HG02623 (cell line): ENCODE measurements around the gene COMMD4.
"Not testable (repeated sequence)": the region's sequence is repeated elsewhere in the genome, so short reads cannot be mapped to it uniquely, and the experiment has no call there.

Experiments used
- ATAC-seq: cut with Tn5 transposase; IDR thresholded peaks from one replicate; pipeline ENCODE4 v1.9.1; 2021; ENCODE audit warnings: moderate library complexity; ENCODE audit not compliant: unreplicated experiment

COMMD4 gene

GRCh38 chr15:75335705-75336355, at the start of gene COMMD4:
Gene COMMD4, plus strand, starts transcription at chr15:75336063. Its CDS starts 27 bp downstream, at chr15:75336090.
- peak; percentile 64 for ATAC-seq

- ATAC-seq = not testable (repeated sequence)
Measured at GRCh38 chr15:75293660-75294059, 42.2 kb upstream of the COMMD4 start.

GRCh38 chr15:75298541-75299310, 37.1 kb upstream of the COMMD4 start:
- ATAC-seq = not testable (repeated sequence)

- not testable (repeated sequence) for ATAC-seq
Measured at GRCh38 chr15:75299311-75299688, 36.6 kb upstream of the COMMD4 start.

- not testable (repeated sequence) for ATAC-seq
Measured at GRCh38 chr15:75300026-75300425, 35.8 kb upstream of the COMMD4 start.

GRCh38 chr15:75302318-75302717, 33.5 kb upstream of the COMMD4 start:
- no peak for ATAC-seq

- ATAC-seq = not testable (repeated sequence)
Measured at GRCh38 chr15:75302753-75303152, 33.1 kb upstream of the COMMD4 start.

- no peak for ATAC-seq
Measured at GRCh38 chr15:75306188-75306587, 29.7 kb upstream of the COMMD4 start.

GRCh38 chr15:75307778-75308390, 28.0 kb upstream of the COMMD4 start:
- ATAC-seq = no peak

- no peak for ATAC-seq
Measured at GRCh38 chr15:75309711-75310110, 26.2 kb upstream of the COMMD4 start.

GRCh38 chr15:75312548-75312947, 23.3 kb upstream of the COMMD4 start:
- ATAC-seq = not testable (repeated sequence)

GRCh38 chr15:75313116-75313845, 22.6 kb upstream of the COMMD4 start:
- ATAC-seq = no peak

- no peak for ATAC-seq
Measured at GRCh38 chr15:75314552-75315290, 21.1 kb upstream of the COMMD4 start.

GRCh38 chr15:75319231-75319897, 16.5 kb upstream of the COMMD4 start:
- not testable (repeated sequence) for ATAC-seq

GRCh38 chr15:75321711-75322110, 14.2 kb upstream of the COMMD4 start:
- no peak for ATAC-seq

- no peak for ATAC-seq
Measured at GRCh38 chr15:75325922-75326321, 9.9 kb upstream of the COMMD4 start.

GRCh38 chr15:75327005-75327404, 8.9 kb upstream of the COMMD4 start:
- ATAC-seq = no peak

GRCh38 chr15:75327491-75327890, 8.4 kb upstream of the COMMD4 start:
- ATAC-seq = no peak

- ATAC-seq = no peak
Measured at GRCh38 chr15:75328493-75329314, 7.2 kb upstream of the COMMD4 start.
